Stimulated activated CD8-positive, alpha-beta memory T cell treated with anti-CD3 and anti-CD28 coated beads, Interleukin-2, amount 100 ng/mL, for 48 hours (primary cell): Measurements from ENCODE around the gene DIRAS2.
A peak's percentile ranks its signal among the peaks of the same experiment; 100 is the strongest.
"Not testable (repeated sequence)": the region's sequence is repeated elsewhere in the genome, so short reads cannot be mapped to it uniquely, and the experiment has no call there.

Experiments
- DNase-seq, 2 donors: peaks; one replicate each; pipeline ENCODE4 v3.0.0-alpha.2; 2020; ENCODE audit warnings: low read depth in 2 of 2

The DIRAS2 gene

DNA sequence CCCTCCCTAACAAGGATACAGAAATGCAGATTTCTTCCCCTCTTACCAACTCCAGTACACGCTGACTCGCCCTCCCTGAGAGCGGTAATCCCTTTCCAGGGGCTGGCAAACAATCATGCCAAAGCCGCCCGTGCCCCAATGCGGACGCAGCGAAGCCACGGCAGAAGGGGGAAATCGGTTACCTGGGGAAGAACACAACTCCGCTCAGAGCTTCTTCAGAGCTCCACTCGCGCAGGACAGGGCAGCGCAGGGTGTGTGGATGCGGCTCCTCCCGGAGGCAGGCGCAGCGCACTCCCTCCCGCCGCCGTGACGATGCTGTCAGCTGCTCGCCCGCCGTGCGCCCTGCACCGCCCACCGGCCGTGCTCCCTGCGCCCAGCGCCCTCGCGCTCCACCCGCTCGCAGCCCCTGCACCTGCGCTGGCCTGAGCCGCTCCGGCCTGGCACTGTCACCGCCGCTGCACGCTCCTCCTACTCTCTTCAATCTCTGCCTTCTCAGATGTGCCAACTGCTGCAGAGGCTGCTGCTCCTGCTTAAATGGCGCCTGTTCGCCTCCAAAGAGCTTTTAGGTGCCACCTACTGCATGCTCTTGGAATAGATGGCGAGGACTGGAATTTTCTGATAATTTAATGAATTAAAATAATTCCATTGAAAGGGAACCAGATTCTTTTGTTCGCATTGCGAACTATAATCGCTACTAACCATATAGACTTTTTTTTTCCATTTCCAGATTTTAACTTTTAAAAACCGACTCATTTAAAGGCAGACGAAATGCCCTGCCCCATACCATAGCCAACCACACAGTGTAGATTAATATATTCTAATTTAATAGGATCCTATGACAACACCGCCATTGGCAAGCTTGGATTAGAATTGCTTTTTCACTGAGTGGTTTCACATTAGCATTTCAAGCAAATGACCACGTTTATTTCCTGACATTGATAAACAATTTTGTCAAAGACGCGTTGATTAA is at the start of gene DIRAS2:
Gene DIRAS2 (minus strand): TSS at position 255 of the 970 bp plus-strand sequence. CDS start 28,997 bp downstream, outside the sequence.
- DNase-seq, result peak; percentile 4 to 13

GRCh38 chr9:90684736-90685135 is 42.1 kb upstream of the DIRAS2 start:
- DNase-seq, result no peak

DNA sequence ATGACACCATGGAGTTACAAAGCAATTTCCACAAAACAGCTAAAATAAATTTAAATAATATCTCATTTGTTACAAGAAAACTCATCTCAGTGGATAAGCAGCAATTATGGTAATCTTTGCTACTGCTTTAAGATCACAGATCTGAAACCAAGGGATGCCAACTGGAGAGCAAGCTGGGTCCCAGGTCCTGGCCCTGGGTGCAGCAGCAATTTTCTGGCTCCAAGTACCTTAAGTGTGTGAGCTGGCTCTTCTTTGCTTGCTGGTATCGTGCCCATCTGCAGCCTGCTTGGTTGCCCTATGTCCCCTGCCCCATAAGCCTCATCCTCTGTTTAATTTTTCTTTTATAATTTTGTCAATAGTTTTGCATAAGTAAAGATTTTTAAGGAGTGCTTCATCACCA is 41.5 kb upstream of the DIRAS2 start:
- no peak for DNase-seq

- DNase-seq, result no peak
Measured at GRCh38 chr9:90680534-90680933, 37.9 kb upstream of the DIRAS2 start.

DNA sequence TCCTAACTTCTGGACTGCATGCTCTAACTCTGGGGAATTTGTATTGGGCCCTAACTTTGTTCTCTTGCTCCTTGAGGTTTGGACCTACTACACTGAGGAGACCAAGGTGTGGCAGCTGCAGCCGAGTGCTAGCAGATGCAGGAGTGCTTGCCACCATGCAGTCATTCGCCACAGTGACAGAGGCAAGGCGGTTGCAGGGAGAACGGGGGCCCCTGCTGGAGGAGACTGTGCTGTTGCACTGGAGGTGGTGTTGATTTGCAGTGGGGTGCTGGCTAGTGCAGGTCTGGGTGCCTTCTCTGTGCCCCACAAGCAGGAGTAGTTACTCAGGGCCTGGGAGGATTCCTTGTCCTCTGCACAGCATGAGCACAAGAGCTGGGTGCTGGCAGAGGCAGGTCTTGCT is 22.4 kb upstream of the DIRAS2 start:
- no peak for DNase-seq

- DNase-seq, result no peak
Measured at GRCh38 chr9:90659650-90660364, 17.2 kb upstream of the DIRAS2 start.

- DNase-seq, result no peak
Measured at GRCh38 chr9:90658783-90659182, 16.2 kb upstream of the DIRAS2 start.

GRCh38 chr9:90658181-90658580 is 15.6 kb upstream of the DIRAS2 start:
- DNase-seq, result no peak

GRCh38 chr9:90656876-90657275 is 14.3 kb upstream of the DIRAS2 start:
- DNase-seq, result not testable (repeated sequence)

DNA sequence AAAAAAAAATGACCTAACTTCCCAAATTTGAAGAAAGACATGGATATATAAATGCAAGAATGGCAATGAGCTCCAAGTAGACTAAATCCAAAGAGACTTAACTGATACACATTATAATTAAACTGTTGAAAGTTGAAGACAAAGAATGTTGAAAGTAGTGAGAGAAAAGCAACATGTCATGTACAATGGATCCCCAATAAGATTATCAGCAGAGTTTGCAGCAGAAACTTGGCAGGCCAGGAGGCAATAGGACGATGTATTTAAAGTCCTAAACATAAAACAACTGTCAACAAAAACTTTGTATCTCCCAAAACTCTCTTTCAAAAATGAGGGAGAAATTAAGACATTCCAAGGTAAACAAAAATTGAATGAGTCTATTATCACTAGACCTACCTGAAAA is 8.6 kb upstream of the DIRAS2 start:
- DNase-seq, result no peak

DNA sequence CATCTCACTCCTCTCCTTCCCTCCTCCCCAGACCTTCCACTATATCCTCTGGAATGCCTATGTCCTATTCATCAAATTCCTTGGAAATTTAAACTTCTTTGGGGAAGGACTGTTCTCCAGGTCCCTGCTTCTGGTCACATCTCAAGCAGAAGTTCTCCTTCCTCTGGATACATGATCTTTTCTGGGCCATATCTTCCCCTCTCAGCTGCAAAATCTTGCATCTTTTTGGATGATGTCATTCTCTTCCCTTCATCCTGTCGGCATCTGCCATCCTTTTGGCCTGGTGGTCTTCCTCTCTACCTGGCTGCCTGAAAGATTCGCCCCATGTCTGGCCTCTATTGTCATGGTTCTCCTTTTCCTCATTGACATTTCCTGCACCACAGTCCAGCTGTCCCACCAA is 5.2 kb upstream of the DIRAS2 start:
- DNase-seq, result no peak

GRCh38 chr9:90645721-90646120 is 3.1 kb upstream of the DIRAS2 start:
- no peak for DNase-seq

DNA sequence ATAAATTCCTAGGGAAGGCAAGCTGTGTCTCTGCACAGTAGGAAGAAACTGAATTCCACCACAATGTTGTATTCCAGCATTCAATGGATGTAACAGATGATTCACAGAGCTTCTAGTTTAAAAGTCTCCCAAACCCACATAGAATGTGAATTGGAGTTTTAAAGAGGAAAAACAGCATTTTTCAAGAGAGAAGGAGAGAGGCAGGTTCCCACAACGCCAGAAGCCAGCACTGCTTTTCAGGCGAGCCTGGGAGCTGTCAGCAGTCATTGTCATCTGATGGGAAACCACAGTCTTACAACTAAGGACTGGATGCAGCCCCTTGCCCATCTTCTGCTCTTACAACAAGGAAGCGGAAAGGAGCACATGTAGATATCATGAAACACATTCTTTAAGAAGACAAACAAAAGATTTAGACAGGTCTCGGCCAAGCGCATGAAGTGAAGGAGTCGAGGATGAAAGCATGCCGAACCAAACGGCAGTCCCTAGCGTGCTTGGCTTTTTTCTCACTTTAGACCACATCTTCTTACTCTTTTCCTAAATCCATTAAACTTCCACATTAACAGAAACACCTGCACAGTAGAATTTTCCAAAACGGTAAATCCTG is 638 bp downstream of the DIRAS2 start:
- no peak for DNase-seq

- no peak for DNase-seq
Measured at GRCh38 chr9:90641086-90641485, 1.5 kb downstream of the DIRAS2 start.

DNA sequence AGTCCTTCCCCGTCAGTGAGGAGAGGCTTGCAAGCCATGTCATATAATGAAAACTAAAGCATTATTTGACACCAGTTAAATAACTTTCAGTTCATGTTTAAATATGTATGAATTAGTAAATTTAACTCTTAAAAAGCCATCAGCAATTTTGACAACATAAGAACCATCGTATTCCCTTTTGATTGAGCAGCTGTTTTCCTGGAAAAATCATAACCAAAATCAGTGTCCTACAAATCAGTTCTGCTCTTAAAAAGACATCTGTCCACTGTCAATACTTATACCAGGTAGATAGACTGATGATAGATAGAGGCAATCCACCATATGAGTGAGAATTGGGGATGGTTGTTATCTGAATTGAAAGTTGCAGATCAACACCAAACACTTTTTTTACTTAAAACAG is 2.3 kb downstream of the DIRAS2 start:
- DNase-seq, result no peak

GRCh38 chr9:90637626-90638025 is 5.0 kb downstream of the DIRAS2 start:
- no peak for DNase-seq

DNA sequence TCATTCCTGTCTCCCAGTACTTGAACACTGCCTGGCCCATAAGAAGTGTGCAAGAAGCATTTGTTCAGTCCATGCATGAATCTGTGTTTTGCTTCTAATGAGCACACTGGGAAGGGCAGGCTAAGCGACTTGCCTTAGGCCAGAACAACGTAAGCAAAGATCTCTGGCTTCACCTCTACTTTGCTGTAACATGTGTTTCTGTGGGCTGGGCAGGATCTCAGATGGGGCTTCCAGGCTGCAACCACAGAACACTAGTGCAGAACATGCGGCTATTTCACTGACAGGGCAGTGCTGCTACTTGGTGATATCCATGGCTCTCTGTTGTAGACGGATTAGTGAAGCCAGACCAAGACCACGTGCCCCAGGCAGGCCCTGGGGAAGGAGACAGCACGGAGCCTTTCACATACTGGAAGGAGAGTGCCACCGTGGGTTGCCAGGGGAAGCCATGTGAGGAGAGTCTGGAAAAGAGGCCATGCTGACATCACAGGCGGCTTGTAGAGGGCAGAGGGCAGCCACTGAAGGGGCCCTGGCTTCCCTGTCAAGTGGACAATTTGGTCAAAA is 9.9 kb downstream of the DIRAS2 start:
- DNase-seq, result no peak

DNA sequence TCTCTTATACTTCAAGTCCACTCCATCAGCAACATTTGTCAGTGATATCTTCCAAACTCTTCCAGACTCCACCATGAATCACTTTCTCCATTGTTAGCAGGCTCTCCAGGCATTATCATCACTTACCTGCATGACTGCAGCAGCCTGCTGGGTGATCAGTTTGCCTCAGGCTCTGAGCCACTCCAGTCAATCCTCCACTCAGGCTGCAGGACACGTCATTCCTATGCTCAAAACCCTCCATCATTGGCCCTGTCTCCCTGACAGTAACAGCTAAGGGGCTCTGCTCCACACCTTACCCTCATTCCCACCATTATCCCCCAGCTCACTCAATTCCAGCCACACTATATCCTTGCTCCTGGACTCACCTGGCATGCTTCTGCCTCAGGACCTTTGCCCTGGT is 10.7 kb downstream of the DIRAS2 start:
- no peak for DNase-seq

DNA sequence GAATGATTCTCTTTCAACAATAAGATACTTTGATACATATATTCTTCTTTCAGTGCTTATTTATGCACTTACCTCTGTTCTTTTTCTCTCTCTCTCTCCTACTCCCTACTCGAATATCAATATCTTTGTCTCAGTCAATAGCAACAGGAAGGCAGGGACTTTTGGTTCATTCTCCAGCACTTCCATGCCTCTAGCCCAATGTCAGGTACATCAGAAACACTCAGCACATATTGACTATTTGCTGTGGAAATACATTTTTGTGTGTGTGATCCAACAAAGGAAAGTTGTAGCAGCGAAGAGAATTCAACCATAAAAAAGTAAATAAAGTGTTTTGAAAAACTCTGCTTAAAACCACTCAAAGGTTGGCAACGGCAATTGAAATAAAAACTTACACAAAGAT is 12.6 kb downstream of the DIRAS2 start:
- no peak for DNase-seq

- DNase-seq, result no peak
Measured at GRCh38 chr9:90629354-90629753, 13.3 kb downstream of the DIRAS2 start.

- no peak for DNase-seq
Measured at GRCh38 chr9:90616806-90617205, 25.8 kb downstream of the DIRAS2 start.

DNA sequence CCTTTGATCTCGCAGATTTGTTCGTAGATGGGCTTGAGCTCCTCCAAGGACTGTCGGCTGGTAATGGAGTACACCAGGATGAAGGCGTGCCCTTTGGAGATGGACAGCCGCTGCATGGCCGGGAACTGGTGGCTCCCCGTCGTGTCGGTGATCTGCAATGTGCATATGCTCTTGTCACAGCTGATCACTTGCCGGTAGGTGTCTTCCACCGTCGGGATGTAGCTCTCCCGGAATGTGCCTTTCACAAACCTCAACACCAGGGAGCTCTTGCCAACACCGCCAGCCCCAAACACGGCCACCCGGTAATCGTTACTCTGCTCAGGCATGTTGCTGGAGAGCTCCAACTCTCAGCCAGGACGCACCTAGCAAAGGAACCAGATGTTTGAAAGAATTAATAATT is 29.1 kb downstream of the DIRAS2 start:
- no peak for DNase-seq
